ENCODE results near the gene TP53I11. TPM values are rescaled to one million over a fixed set of nuclear protein-coding genes. Genes with fewer than 3 reads are reported as not detected.
A peak's percentile ranks its signal among the peaks of the same experiment; 100 is the strongest.

The TP53I11 gene
- total and polyA plus RNA-seq, 11 donors, result 24.0 to 91.3 (median 39.4) TPM

- peak overlapping the region in 7 of 12 donors; percentile 9 to 73 (median 45) for H3K27ac ChIP-seq
- WGBS, 4 donors, result 95 to 100% (median 100%) methylated on average over 1 of the region's 1 CpG
- no peaks in the 10 kb centered on the region for H3K36me3 ChIP-seq
- no peaks in the 10 kb centered on the region for H3K27me3 ChIP-seq
- H3K4me3 ChIP-seq, result no peak overlapping the region
- intact Hi-C loops (cut with DNase I), result no loop called here
- peaks cover 0 to 3% (median 0%) of the 10 kb centered on the region in 12 donors for H3K9me3 ChIP-seq
- peaks cover 0 to 42% (median 21%) of the 10 kb centered on the region in 12 donors for H3K4me1 ChIP-seq
- no peak for DNase-seq
- ATAC-seq, result peak in 2 of 4 donors; percentile 15 to 17
- no peak for TF ChIP-seq POLR2A (IDR thresholded peaks at IDR 0.05)
- no peak for TF ChIP-seq CTCF (IDR thresholded peaks at IDR 0.05)
These were observed 28.3 kb upstream of the TP53I11 start for GRCh38 chr11:44978961-44979331.

GRCh38 chr11:44978274-44978960, 27.7 kb upstream of the TP53I11 start:
- Histone ChIP-seq H3K4me1 (peaks cover 0 to 44% (median 21%) of the 10 kb centered on the region in 12 donors), H3K9me3 (peaks cover 0 to 3% (median 0%) of the 10 kb centered on the region in 12 donors), H3K4me3 (no peak overlapping the region), H3K27ac (peak overlapping the region in 6 of 12 donors; percentile 9 to 73 (median 41)), H3K27me3 (no peaks in the 10 kb centered on the region), H3K36me3 (no peaks in the 10 kb centered on the region)
- no peak for TF ChIP-seq POLR2A (IDR thresholded peaks at IDR 0.05)
- TF ChIP-seq CTCF (IDR thresholded peaks at IDR 0.05), result no peak
- DNase-seq (no peak), ATAC-seq (no peak)
- intact Hi-C loops (cut with DNase I), result no loop called here
- 56 to 73% (median 65%) methylated on average over 3 of the region's 3 CpGs for WGBS, 4 donors

- Histone ChIP-seq H3K27me3 (no peaks in the 10 kb centered on the region), H3K4me1 (peaks cover 0 to 51% (median 24%) of the 10 kb centered on the region in 12 donors), H3K4me3 (no peak overlapping the region), H3K36me3 (no peaks in the 10 kb centered on the region), H3K27ac (peak overlapping the region in 4 of 12 donors; percentile 24 to 73 (median 38)), H3K9me3 (peaks cover 0 to 3% (median 0%) of the 10 kb centered on the region in 12 donors)
- TF ChIP-seq CTCF (IDR thresholded peaks at IDR 0.05) (peak in 5 of 12 donors; percentile 6 to 29 (median 26)), POLR2A (IDR thresholded peaks at IDR 0.05) (no peak)
- ATAC-seq (no peak), DNase-seq (no peak)
- intact Hi-C loops (cut with DNase I), result no loop called here
- 40 to 50% (median 48%) methylated on average over 9 of the region's 9 CpGs for WGBS, 4 donors
These were observed 26.9 kb upstream of the TP53I11 start for GRCh38 chr11:44977493-44977984.

- no peak for ATAC-seq
These were observed 25.9 kb upstream of the TP53I11 start for GRCh38 chr11:44976576-44976975.

More at GRCh38 chr11:44976576-44976975, 25.9 kb upstream of the TP53I11 start:
- intact Hi-C loops (cut with DNase I), result no loop called here
- Histone ChIP-seq H3K9me3 (peaks cover 0 to 2% (median 0%) of the 10 kb centered on the region in 12 donors), H3K27me3 (no peaks in the 10 kb centered on the region), H3K4me3 (no peak overlapping the region), H3K27ac (no peak overlapping the region), H3K4me1 (peaks cover 0 to 51% (median 25%) of the 10 kb centered on the region in 12 donors), H3K36me3 (no peaks in the 10 kb centered on the region)
- TF ChIP-seq POLR2A (IDR thresholded peaks at IDR 0.05) (no peak), CTCF (IDR thresholded peaks at IDR 0.05) (no peak)
- no peak for DNase-seq
- 89 to 96% (median 93%) methylated on average over 4 to 5 of the region's 5 CpGs for WGBS, 4 donors
